HepG2 (cell line): Measurements from ENCODE around the gene GSPT1. TPM values are rescaled to one million over a fixed set of nuclear protein-coding genes. Genes with fewer than 3 reads are reported as not detected.

Source experiments
- CCAR2 ChIP-seq: fragments of 200-400 bp; formaldehyde crosslinking; optimal IDR thresholded peaks from 2 replicates; pipeline ENCODE3; 2018; ENCODE audit warnings: low read depth, mild to moderate bottlenecking, low read length, moderate library complexity
- GLI4 ChIP-seq: sonication (generic); formaldehyde crosslinking; IDR thresholded peaks from 2 replicates; pipeline ENCODE4 v1.5.1; 2020; ENCODE audit warnings: missing genetic modification reagents, mild to moderate bottlenecking, moderate library complexity, borderline replicate concordance
- MED8 ChIP-seq: sonication (generic); formaldehyde crosslinking; IDR thresholded peaks from 2 replicates; pipeline ENCODE4 v1.8.1; 2023; ENCODE audit warnings: mild to moderate bottlenecking, missing genetic modification reagents; ENCODE audit not compliant: insufficient replicate concordance
- MTERF4 ChIP-seq: sonication (generic); formaldehyde crosslinking; IDR thresholded peaks from 2 replicates; pipeline ENCODE4 v1.8.0; 2023; ENCODE audit warnings: mild to moderate bottlenecking, missing genetic modification reagents
- MYNN ChIP-seq: sonication (generic); formaldehyde crosslinking; IDR thresholded peaks from 2 replicates; pipeline ENCODE4 v1.4.0; 2020; ENCODE audit warnings: mild to moderate bottlenecking, low read depth, missing genetic modification reagents
- SAP130 ChIP-seq: IDR thresholded peaks from 2 replicates; pipeline ENCODE4 v1.6.1; 2016; ENCODE audit warnings: low read depth
- TARDBP ChIP-seq: sonication (generic); formaldehyde crosslinking; IDR thresholded peaks from 2 replicates; pipeline ENCODE4 v1.8.0; 2022; ENCODE audit warnings: mild to moderate bottlenecking, missing genetic modification reagents
- TRAFD1 ChIP-seq: sonication (generic); formaldehyde crosslinking; IDR thresholded peaks from 2 replicates; pipeline ENCODE4 v1.5.1; 2020; ENCODE audit warnings: missing genetic modification reagents, mild to moderate bottlenecking, borderline replicate concordance
- ZNF253 ChIP-seq: sonication (generic); formaldehyde crosslinking; IDR thresholded peaks from 2 replicates; pipeline ENCODE4 v1.8.0; 2022; ENCODE audit warnings: mild to moderate bottlenecking, missing genetic modification reagents, borderline replicate concordance
- ZNF260 ChIP-seq: sonication (generic); formaldehyde crosslinking; IDR thresholded peaks from 2 replicates; pipeline ENCODE4 v1.4.0; 2020; ENCODE audit warnings: missing genetic modification reagents, low read depth, mild to moderate bottlenecking, borderline replicate concordance
- ZNF350 ChIP-seq: sonication (generic); formaldehyde crosslinking; IDR thresholded peaks from 2 replicates; pipeline ENCODE4 v1.4.0; 2020; ENCODE audit warnings: mild to moderate bottlenecking, low read depth, missing genetic modification reagents, borderline replicate concordance
- ZNF503 ChIP-seq: sonication (generic); formaldehyde crosslinking; IDR thresholded peaks from 2 replicates; pipeline ENCODE4 v1.4.0; 2020; ENCODE audit warnings: missing genetic modification reagents
- ZNF577 ChIP-seq: sonication (generic); formaldehyde crosslinking; IDR thresholded peaks from 2 replicates; pipeline ENCODE4 v1.4.0; 2020; ENCODE audit warnings: mild to moderate bottlenecking, low read depth, missing genetic modification reagents, borderline replicate concordance
- ZNF761 ChIP-seq: sonication (generic); formaldehyde crosslinking; conservative IDR thresholded peaks from 2 replicates; pipeline ENCODE4 v1.4.0; 2020; ENCODE audit warnings: mild to moderate bottlenecking, missing genetic modification reagents
- polyA plus RNA-seq, 8 experiments: library from polyadenylated mRNA; depleted of rRNA in 3 of 8; stranded (reverse) in 7 of 8; unstranded in 1 of 8; fragments of >200 nt; fragmentation: Illumina TruSeq in 4 of 8; extraction: Trizol in 4 of 8; gene quantifications; 2 replicates each; pipeline versions ENCODE4 v1.2.1 to v1.2.3, GENCODE V29; 2011 to 2016; ENCODE audit warnings: low read depth in 4 of 8, missing spikeins in 1 of 8, mixed read lengths in 1 of 8; ENCODE audit not compliant: insufficient read depth in 1 of 8
- total RNA-seq, 5 experiments: library from RNA; depleted of rRNA; stranded (reverse); fragments of >200 nt; fragmentation: Illumina TruSeq; extraction: Trizol; gene quantifications; 2 replicates each; pipeline ENCODE4 v1.2.3, GENCODE V29; 2016; ENCODE audit warnings: low read depth in 1 of 5

Gene GSPT1
- total and polyA plus RNA-seq, 2 of the 13 experiments (the other 11 are each of a cell fraction or from before 2014, with no cell fraction given), result 120 to 316 TPM

- TF ChIP-seq TRAFD1 (peak; percentile 98), CCAR2 (no peak), MYNN (CRISPR knock-in tag) (peak; percentile 79), ZNF350 (peak; percentile 92), ZNF761 (CRISPR knock-in tag) (peak; percentile 93), MTERF4 (CRISPR knock-in tag) (peak; percentile 93; the same call in 1 of the 2 replicates), ZNF253 (CRISPR knock-in tag) (0 out of 2 replicates have a peak, but pooled peaks have one; percentile 56), SAP130 (CRISPR knock-in tag) (peak; percentile 99), ZNF577 (CRISPR knock-in tag) (peak; percentile 84; the same call in 1 of the 2 replicates), ZNF260 (CRISPR knock-in tag) (no peak; the same call in 1 of the 2 replicates), ZNF503 (CRISPR knock-in tag) (0 out of 2 replicates have a peak, but pooled peaks have one; percentile 25), TARDBP (peak; percentile 87), GLI4 (CRISPR knock-in tag) (peak; percentile 92; the same call in 1 of the 2 replicates), MED8 (CRISPR knock-in tag) (peak; percentile 81)
Measured at GRCh38 chr16:11851294-11852091, 64.3 kb downstream of the GSPT1 start, which contains the start of gene RSL1D1 (continued).
